Osteocyte (in vitro differentiated cells): ENCODE measurements around the gene ATP2A2. TPM values are rescaled to one million over a fixed set of nuclear protein-coding genes. Genes with fewer than 3 reads are reported as not detected.
"Not testable (repeated sequence)": the region's sequence is repeated elsewhere in the genome, so short reads cannot be mapped to it uniquely, and the experiment has no call there.

Source experiments
- DNase-seq: peaks from one replicate; pipeline ENCODE4 v3.0.0; 2021; ENCODE audit warnings: mixed read lengths; ENCODE audit not compliant: unreplicated experiment; ENCODE audit errors: extremely low spot score
- H3K27ac Mint-ChIP-seq: one replicate; pipeline ENCODE4 v1.8.0; 2021; ENCODE audit warnings: mild to moderate bottlenecking, mixed read lengths; ENCODE audit not compliant: unreplicated experiment
- H3K27me3 Mint-ChIP-seq: one replicate; pipeline ENCODE4 v1.8.0; 2021; ENCODE audit warnings: mixed read lengths; ENCODE audit not compliant: unreplicated experiment
- H3K36me3 Mint-ChIP-seq: one replicate; pipeline ENCODE4 v1.8.0; 2021; ENCODE audit warnings: mixed read lengths; ENCODE audit not compliant: unreplicated experiment
- H3K4me1 Mint-ChIP-seq: one replicate; pipeline ENCODE4 v1.8.0; 2021; ENCODE audit warnings: mixed read lengths; ENCODE audit not compliant: unreplicated experiment
- H3K4me3 Mint-ChIP-seq: one replicate; pipeline ENCODE4 v1.8.0; 2021; ENCODE audit warnings: mild to moderate bottlenecking, moderate library complexity, mixed read lengths; ENCODE audit not compliant: unreplicated experiment
- H3K9me3 Mint-ChIP-seq: one replicate; pipeline ENCODE4 v1.8.0; 2021; ENCODE audit warnings: mixed read lengths; ENCODE audit not compliant: unreplicated experiment
- CTCF ChIP-seq: fragments of 200-600 bp; sonication (generic); IDR thresholded peaks from 2 replicates; pipeline ENCODE4 v1.5.0; 2021; ENCODE audit warnings: antibody characterized with exemption, mild to moderate bottlenecking, moderate library complexity
- total RNA-seq: library from RNA; stranded (reverse); gene quantifications from 2 replicates; pipeline ENCODE4 v1.2.1, GENCODE V29; 2021

ATP2A2 gene
- total RNA-seq, 1 donor from 2014 or later, result 183 TPM

- Mint-ChIP-seq H3K27ac (peak overlapping the region; percentile 66), H3K36me3 (no peaks in the 10 kb centered on the region)
Measured at GRCh38 chr12:110252716-110253115, 28.3 kb upstream of the ATP2A2 start.

GRCh38 chr12:110253176-110253575 lies 27.9 kb upstream of the ATP2A2 start:
- Mint-ChIP-seq H3K9me3 (no peaks in the 10 kb centered on the region), H3K4me3 (no peak overlapping the region), H3K4me1 (peaks cover 43% of the 10 kb centered on the region), H3K27ac (peak overlapping the region; percentile 66), H3K36me3 (no peaks in the 10 kb centered on the region), H3K27me3 (no peaks in the 10 kb centered on the region)
- no peak for DNase-seq
- TF ChIP-seq CTCF, result no peak

More at GRCh38 chr12:110252716-110253115, 28.3 kb upstream of the ATP2A2 start:
- TF ChIP-seq CTCF, result no peak
- H3K27me3 Mint-ChIP-seq, result no peaks in the 10 kb centered on the region
- H3K9me3 Mint-ChIP-seq, result no peaks in the 10 kb centered on the region
- H3K4me1 Mint-ChIP-seq, result peaks cover 48% of the 10 kb centered on the region
- H3K4me3 Mint-ChIP-seq, result no peak overlapping the region
- no peak for DNase-seq

GRCh38 chr12:110254971-110255540 lies 26.0 kb upstream of the ATP2A2 start:
- Mint-ChIP-seq H3K27ac (no peak overlapping the region), H3K36me3 (no peaks in the 10 kb centered on the region), H3K4me3 (no peak overlapping the region), H3K27me3 (no peaks in the 10 kb centered on the region), H3K4me1 (peaks cover 29% of the 10 kb centered on the region), H3K9me3 (no peaks in the 10 kb centered on the region)
- DNase-seq, result no peak
- TF ChIP-seq CTCF, result no peak

- H3K4me3 Mint-ChIP-seq, H3K9me3 Mint-ChIP-seq, H3K27me3 Mint-ChIP-seq, H3K36me3 Mint-ChIP-seq, H3K27ac Mint-ChIP-seq, DNase-seq: not testable (repeated sequence)
- peaks cover 25% of the 10 kb centered on the region for H3K4me1 Mint-ChIP-seq
Measured at GRCh38 chr12:110255890-110256456, 25.1 kb upstream of the ATP2A2 start.

GRCh38 chr12:110256780-110257431 lies 24.1 kb upstream of the ATP2A2 start:
- no peak for TF ChIP-seq CTCF
- no peak overlapping the region for H3K4me3 Mint-ChIP-seq
- H3K9me3 Mint-ChIP-seq, result no peaks in the 10 kb centered on the region
- peak; percentile 86 for DNase-seq
- H3K4me1 Mint-ChIP-seq, result peaks cover 25% of the 10 kb centered on the region
- no peaks in the 10 kb centered on the region for H3K27me3 Mint-ChIP-seq
- H3K27ac Mint-ChIP-seq, result peak overlapping the region; percentile 78
- H3K36me3 Mint-ChIP-seq, result no peaks in the 10 kb centered on the region
